Neural cell (in vitro differentiated cells): Measurements from ENCODE around the gene DENND2A. TPM values are rescaled to one million over a fixed set of nuclear protein-coding genes. Genes with fewer than 3 reads are reported as not detected.

Source experiments
- H2AFZ ChIP-seq: fragments of 200-600, 300-800 bp; sonication (generic), shearing (Covaris generic); 2 replicates; pipeline ENCODE4 v1.6.0; 2014; ENCODE audit warnings: low read depth, mild to moderate bottlenecking, antibody characterized with exemption, low read length, moderate library complexity
- H3F3A ChIP-seq: fragments of 200-600 bp; shearing (Covaris generic); 2 replicates; pipeline ENCODE4 v1.6.1; 2016; ENCODE audit warnings: mild to moderate bottlenecking, moderate library complexity, mixed read lengths, antibody characterized with exemption, low read length; ENCODE audit not compliant: insufficient read depth, poor library complexity, severe bottlenecking
- H3K27ac ChIP-seq: fragments of 200-600, 300-800 bp; sonication (generic), shearing (Covaris generic); 2 replicates; pipeline ENCODE4 v1.5.1; 2014; ENCODE audit warnings: mild to moderate bottlenecking, low read length, moderate library complexity
- H3K27me3 ChIP-seq: fragments of 300-800, 200-600 bp; sonication (generic), shearing (Covaris generic); 2 replicates; pipeline ENCODE4 v1.6.0; 2014; ENCODE audit warnings: mild to moderate bottlenecking, low read depth, low read length, moderate library complexity; ENCODE audit not compliant: insufficient read depth
- H3K36me3 ChIP-seq: fragments of 300-800, 200-600 bp; sonication (generic), shearing (Covaris generic); 2 replicates; pipeline ENCODE4 v1.5.1; 2014; ENCODE audit warnings: mild to moderate bottlenecking, antibody characterized with exemption, low read length, moderate library complexity; ENCODE audit not compliant: insufficient read depth
- H3K4me2 ChIP-seq: fragments of 300-800, 200-600 bp; sonication (generic), shearing (Covaris generic); 2 replicates; pipeline ENCODE4 v1.6.0; 2014; ENCODE audit warnings: mild to moderate bottlenecking, low read length
- H3K4me3 ChIP-seq: fragments of 300-800, 200-600 bp; sonication (generic), shearing (Covaris generic); 2 replicates; pipeline ENCODE4 v1.5.1; 2014; ENCODE audit warnings: mild to moderate bottlenecking, low read length, moderate library complexity
- H3K79me2 ChIP-seq: fragments of 200-600 bp; shearing (Covaris generic); replicated peaks from 2 replicates; pipeline ENCODE4 v1.6.0; 2014; ENCODE audit warnings: mild to moderate bottlenecking, low read length, moderate library complexity; ENCODE audit not compliant: insufficient read depth
- H3K9ac ChIP-seq: fragments of 300-800, 200-600 bp; sonication (generic), shearing (Covaris generic); 2 replicates; pipeline ENCODE4 v1.6.1; 2016; ENCODE audit warnings: mild to moderate bottlenecking, low read length, mixed read lengths
- H3K9me2 ChIP-seq: fragments of 200-600 bp; shearing (Covaris generic); 2 replicates; pipeline ENCODE4 v1.6.1; 2016; ENCODE audit warnings: mild to moderate bottlenecking, low read length, mixed read lengths; ENCODE audit not compliant: insufficient read depth
- H3K9me3 ChIP-seq: fragments of 200-600, 300-800 bp; sonication (generic), shearing (Covaris generic); 2 replicates; pipeline ENCODE4 v1.6.1; 2016; ENCODE audit warnings: mild to moderate bottlenecking, mixed run types, low read length, moderate library complexity, mixed read lengths
- H4K20me1 ChIP-seq: fragments of 200-600 bp; shearing (Covaris generic); 2 replicates; pipeline ENCODE4 v1.6.1; 2016; ENCODE audit warnings: mild to moderate bottlenecking, mixed run types; ENCODE audit not compliant: insufficient read depth
- CTCF ChIP-seq: fragments of 450-650 bp; IDR thresholded peaks from 2 replicates; pipeline ENCODE4 v1.5.1; 2014; ENCODE audit warnings: antibody characterized with exemption, mild to moderate bottlenecking, moderate library complexity; ENCODE audit not compliant: poor library complexity, severe bottlenecking
- EP300 ChIP-seq: fragments of 450-650 bp; conservative IDR thresholded peaks from 2 replicates; pipeline ENCODE4 v1.6.1; 2014; ENCODE audit warnings: antibody characterized with exemption, mild to moderate bottlenecking, moderate library complexity; ENCODE audit not compliant: poor library complexity, severe bottlenecking
- EZH2 ChIP-seq: fragments of 200-600, 300-800 bp; shearing (Covaris generic), sonication (generic); IDR thresholded peaks from 2 replicates; pipeline ENCODE4 v1.6.1; 2014; ENCODE audit warnings: antibody characterized with exemption, low read length, borderline replicate concordance, mild to moderate bottlenecking; ENCODE audit not compliant: insufficient read depth, poor library complexity, severe bottlenecking
- MXI1 ChIP-seq: fragments of 450-650 bp; conservative IDR thresholded peaks from 2 replicates; pipeline ENCODE4 v1.6.1; 2014; ENCODE audit warnings: antibody characterized with exemption, mild to moderate bottlenecking; ENCODE audit not compliant: poor library complexity, severe bottlenecking
- POLR2AphosphoS5 ChIP-seq: IDR thresholded peaks from 2 replicates; pipeline ENCODE4 v1.6.1; 2012
- RAD21 ChIP-seq: fragments of 450-650 bp; conservative IDR thresholded peaks from 2 replicates; pipeline ENCODE4 v1.6.1; 2014; ENCODE audit warnings: antibody characterized with exemption, mild to moderate bottlenecking, moderate library complexity
- SMC3 ChIP-seq: fragments of 450-650 bp; conservative IDR thresholded peaks from 2 replicates; pipeline ENCODE4 v1.6.1; 2014; ENCODE audit warnings: antibody characterized with exemption, mild to moderate bottlenecking, moderate library complexity; ENCODE audit not compliant: poor library complexity
- TAF1 ChIP-seq: IDR thresholded peaks from 2 replicates; pipeline ENCODE4 v1.6.1; 2012; ENCODE audit warnings: low read depth
- polyA plus RNA-seq: library from polyadenylated mRNA; depleted of rRNA; stranded (reverse); fragments of >200 nt; gene quantifications from 2 replicates; pipeline ENCODE4 v1.2.3, GENCODE V29; 2014
- TF ChIP-seq, protein P1 (sequence below): IDR thresholded peaks from 2 replicates; pipeline ENCODE4 v1.6.1; 2012; ENCODE audit warnings: borderline replicate concordance

DENND2A gene
- polyA plus RNA-seq, 1 donor from 2014 or later: 21.7 TPM

GRCh38 chr7:140594131-140594691, 46.4 kb downstream of the DENND2A start:
- Histone ChIP-seq H3K4me3 (no peak overlapping the region), H3K27me3 (no peaks in the 10 kb centered on the region), H4K20me1 (no peaks in the 10 kb centered on the region), H3K79me2 (no peaks in the 10 kb centered on the region), H3K9ac (no peak overlapping the region), H3K36me3 (no peaks in the 10 kb centered on the region), H3K27ac (no peak overlapping the region), H2AFZ (no peak overlapping the region), H3K9me2 (no peaks in the 10 kb centered on the region), H3K9me3 (no peaks in the 10 kb centered on the region), H3F3A (no peaks in the 10 kb centered on the region), H3K4me2 (no peak overlapping the region)
- TF ChIP-seq POLR2AphosphoS5: no peak
- TF ChIP-seq, protein P1, sequence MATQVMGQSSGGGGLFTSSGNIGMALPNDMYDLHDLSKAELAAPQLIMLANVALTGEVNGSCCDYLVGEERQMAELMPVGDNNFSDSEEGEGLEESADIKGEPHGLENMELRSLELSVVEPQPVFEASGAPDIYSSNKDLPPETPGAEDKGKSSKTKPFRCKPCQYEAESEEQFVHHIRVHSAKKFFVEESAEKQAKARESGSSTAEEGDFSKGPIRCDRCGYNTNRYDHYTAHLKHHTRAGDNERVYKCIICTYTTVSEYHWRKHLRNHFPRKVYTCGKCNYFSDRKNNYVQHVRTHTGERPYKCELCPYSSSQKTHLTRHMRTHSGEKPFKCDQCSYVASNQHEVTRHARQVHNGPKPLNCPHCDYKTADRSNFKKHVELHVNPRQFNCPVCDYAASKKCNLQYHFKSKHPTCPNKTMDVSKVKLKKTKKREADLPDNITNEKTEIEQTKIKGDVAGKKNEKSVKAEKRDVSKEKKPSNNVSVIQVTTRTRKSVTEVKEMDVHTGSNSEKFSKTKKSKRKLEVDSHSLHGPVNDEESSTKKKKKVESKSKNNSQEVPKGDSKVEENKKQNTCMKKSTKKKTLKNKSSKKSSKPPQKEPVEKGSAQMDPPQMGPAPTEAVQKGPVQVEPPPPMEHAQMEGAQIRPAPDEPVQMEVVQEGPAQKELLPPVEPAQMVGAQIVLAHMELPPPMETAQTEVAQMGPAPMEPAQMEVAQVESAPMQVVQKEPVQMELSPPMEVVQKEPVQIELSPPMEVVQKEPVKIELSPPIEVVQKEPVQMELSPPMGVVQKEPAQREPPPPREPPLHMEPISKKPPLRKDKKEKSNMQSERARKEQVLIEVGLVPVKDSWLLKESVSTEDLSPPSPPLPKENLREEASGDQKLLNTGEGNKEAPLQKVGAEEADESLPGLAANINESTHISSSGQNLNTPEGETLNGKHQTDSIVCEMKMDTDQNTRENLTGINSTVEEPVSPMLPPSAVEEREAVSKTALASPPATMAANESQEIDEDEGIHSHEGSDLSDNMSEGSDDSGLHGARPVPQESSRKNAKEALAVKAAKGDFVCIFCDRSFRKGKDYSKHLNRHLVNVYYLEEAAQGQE: no peak
- no peak for TF ChIP-seq TAF1
- no peak for TF ChIP-seq MXI1
- TF ChIP-seq EP300: no peak
- no peak for TF ChIP-seq SMC3
- TF ChIP-seq CTCF: no peak
- no peak for TF ChIP-seq EZH2
- TF ChIP-seq RAD21: no peak

- Histone ChIP-seq H3K4me2 (no peak overlapping the region), H3K9me2 (no peaks in the 10 kb centered on the region), H3F3A (no peaks in the 10 kb centered on the region), H3K79me2 (no peaks in the 10 kb centered on the region), H3K27me3 (no peaks in the 10 kb centered on the region), H3K36me3 (no peaks in the 10 kb centered on the region), H3K27ac (no peak overlapping the region), H4K20me1 (no peaks in the 10 kb centered on the region), H2AFZ (no peak overlapping the region), H3K9ac (no peak overlapping the region), H3K9me3 (no peaks in the 10 kb centered on the region), H3K4me3 (no peak overlapping the region)
- TF ChIP-seq TAF1 (no peak), CTCF (no peak), EZH2 (no peak), SMC3 (no peak), EP300 (no peak), MXI1 (no peak), RAD21 (no peak), POLR2AphosphoS5 (no peak)
- TF ChIP-seq, protein P1: no peak
These were observed 47.0 kb downstream of the DENND2A start for GRCh38 chr7:140593672-140593982.
